GM19351 (cell line): Measurements from ENCODE around the gene BEAN1.

Experiments
- ATAC-seq: cut with Tn5 transposase; IDR thresholded peaks from one replicate; pipeline ENCODE4 v1.9.1; 2021; ENCODE audit warnings: mild to moderate bottlenecking, moderate library complexity; ENCODE audit not compliant: unreplicated experiment

BEAN1 gene

GRCh38 chr16:66416939-66417700 lies 10.0 kb upstream of the BEAN1 start:
- no peak for ATAC-seq

DNA sequence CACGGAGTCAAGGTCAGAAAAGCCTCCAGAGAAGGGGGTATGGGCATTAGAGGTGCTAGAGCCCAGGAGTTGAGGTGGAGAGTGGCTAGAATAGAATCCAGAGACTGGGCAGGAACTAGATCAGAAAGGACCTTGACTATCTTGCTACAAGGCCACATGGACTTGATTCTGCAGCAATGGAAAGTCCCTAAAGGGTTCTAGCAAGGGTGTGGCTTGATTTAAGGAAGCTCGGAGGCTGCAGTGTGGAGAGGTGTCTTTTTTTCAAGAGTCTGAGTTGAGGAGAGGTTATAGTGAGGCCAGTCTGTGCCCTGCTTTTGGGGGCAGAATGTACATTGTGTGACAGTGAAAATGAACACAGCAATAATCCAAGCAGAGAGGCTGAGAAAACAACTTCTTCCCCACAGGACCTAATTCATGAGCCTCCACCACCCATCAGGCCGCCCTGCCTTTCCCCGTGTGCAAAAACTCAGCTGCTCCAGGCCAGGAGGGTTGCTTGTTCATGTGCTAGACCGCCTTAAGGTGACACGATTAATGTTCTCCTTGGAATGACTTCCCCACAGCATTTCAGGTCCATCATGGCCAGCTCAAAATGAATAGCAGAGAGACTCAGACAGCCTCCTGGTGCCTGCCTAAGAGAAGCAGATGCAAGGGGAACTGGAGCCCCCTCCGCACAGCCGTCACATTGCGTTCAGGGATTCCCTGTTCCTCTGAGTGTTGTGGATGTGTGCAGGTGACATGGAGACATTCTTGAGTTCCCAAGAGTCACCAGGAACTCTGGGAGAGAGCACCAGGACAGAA lies 8.7 kb upstream of the BEAN1 start:
- no peak for ATAC-seq

DNA sequence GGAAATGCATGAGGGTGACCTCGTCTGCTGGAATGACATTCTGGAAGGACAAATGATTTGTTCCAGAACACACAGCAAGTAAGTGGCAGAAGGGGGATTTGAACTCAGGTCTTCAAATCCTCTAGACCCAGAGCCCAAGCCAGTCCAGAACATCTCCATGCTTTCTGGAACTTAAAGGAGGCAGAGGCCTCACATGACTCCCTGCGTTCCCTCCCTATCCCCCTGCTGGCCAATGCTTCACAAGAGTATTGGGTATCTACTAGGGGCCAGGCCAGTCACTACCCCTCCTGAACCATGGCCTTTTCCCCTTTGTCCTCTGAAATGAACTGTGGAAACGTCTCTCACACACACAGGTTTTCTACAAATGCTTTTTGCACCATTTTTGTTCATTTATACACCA lies 7.6 kb upstream of the BEAN1 start:
- no peak for ATAC-seq

DNA sequence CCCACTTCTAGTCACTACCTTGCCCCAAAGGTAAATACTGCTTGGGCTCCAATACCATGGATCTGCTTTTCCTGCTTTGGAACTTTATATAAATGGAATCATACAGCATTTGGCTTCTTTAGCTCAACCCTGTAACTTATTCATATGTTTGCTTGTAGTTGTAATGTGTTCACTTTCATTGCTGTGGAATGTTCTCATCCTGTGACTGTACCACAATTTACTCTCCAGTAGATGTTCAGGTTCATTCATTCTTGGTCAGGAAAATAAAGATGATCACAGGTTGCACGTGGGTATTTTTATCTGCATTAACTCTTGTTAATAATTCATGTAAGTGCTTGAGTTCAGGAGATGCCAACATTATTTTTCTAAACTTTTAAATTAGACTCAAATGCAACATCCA lies 6.7 kb upstream of the BEAN1 start:
- no peak for ATAC-seq

GRCh38 chr16:66421891-66422290 lies 5.2 kb upstream of the BEAN1 start:
- ATAC-seq: no peak

- ATAC-seq: no peak
These were observed 4.7 kb upstream of the BEAN1 start for GRCh38 chr16:66422366-66422765.

DNA sequence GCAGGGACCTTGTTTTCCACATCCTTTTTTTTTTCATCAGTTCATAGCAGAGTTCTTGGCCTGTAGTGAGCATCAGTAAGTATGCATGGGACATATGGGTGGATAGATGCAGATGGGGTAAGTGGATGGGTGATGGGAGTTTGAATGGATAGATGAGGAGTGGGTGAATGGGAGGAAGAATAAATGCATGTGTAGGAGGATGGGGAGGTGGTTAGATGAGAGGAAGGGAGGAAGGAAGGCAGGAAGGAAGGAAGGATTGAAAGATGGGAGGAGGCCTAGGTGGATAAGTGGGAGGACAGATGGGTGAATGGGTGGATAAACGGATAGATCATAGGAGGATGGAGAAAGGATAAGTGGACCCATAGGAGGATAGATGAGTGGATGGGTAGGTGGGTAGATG lies 3.9 kb upstream of the BEAN1 start:
- ATAC-seq: no peak

DNA sequence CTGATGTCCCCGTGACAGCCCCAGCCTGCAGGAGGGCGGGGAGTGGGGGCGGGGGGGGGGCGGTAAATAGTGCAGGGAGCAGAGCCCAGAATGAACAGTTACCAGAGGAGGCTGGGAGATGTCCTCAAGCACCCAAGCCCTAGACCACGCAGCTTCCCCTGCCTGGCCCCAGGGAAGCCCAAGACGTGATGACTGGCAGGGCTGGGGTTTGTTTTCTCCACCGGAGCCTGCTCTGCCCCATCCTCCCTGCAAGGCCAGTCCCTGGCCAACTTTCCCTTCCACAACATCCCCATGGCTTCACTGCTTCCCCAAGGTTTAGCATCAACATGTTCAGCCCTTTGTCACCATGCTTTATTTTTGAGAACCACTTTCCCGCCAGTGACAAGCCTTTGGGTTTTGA lies 1.4 kb upstream of the BEAN1 start:
- no peak for ATAC-seq

GRCh38 chr16:66426112-66427035 lies 721 bp upstream of the BEAN1 start:
- no peak for ATAC-seq

- no peak for ATAC-seq
These were observed 981 bp downstream of the BEAN1 start for GRCh38 chr16:66427871-66428681.

DNA sequence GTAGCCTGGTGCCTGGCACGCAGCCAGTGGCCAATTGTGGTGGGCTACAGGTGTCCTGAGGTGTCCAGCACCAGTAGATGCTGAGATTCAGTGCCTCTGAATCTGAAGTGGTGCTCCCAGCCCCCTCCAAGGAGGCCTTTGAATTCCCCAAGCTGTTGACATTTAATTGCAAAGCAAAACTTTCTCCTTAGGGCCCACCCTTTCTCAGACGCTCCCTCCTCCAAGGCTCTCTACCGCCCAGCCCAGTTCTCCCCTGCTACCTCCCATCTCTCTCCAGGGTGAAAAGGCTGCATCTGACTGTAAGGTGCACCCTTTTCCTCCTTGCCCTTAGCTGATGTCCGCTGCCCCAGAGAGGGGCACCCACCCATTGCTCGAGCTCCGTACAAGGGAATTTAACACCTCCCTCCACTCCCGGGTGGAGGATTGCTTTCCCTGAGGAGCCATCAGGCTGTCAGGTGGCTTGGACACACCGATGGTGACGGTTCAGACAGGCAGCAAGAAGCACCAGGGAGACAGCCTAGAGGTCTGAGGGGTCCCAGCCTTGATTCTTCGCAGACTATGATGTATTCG lies 1.7 kb downstream of the BEAN1 start:
- ATAC-seq: no peak

GRCh38 chr16:66429290-66429962 lies 2.3 kb downstream of the BEAN1 start:
- no peak for ATAC-seq

DNA sequence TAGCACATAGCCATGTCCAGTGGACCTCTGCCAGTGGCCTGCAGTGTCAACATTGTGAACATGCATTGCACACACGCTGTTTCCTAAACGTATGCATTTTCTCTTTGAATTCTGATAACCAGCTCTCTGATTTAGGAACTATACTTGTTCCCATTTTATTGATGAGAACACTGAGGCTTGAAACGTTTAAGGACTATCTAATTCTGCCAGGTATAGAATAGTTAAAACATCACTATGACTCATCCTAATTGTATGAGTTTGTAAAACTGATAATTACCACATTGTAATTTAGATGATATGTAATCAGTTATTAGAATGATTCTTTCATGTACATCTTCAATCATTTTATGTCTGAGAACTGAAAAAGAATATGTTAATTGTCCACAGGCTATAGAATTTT lies 3.1 kb downstream of the BEAN1 start:
- ATAC-seq: no peak

- ATAC-seq: no peak
These were observed 4.7 kb downstream of the BEAN1 start for GRCh38 chr16:66431760-66432159.

- no peak for ATAC-seq
These were observed 5.3 kb downstream of the BEAN1 start for GRCh38 chr16:66432429-66432828.

GRCh38 chr16:66434619-66435430 lies 7.7 kb downstream of the BEAN1 start:
- no peak for ATAC-seq

- ATAC-seq: no peak
These were observed 8.8 kb downstream of the BEAN1 start for GRCh38 chr16:66435896-66436295.

DNA sequence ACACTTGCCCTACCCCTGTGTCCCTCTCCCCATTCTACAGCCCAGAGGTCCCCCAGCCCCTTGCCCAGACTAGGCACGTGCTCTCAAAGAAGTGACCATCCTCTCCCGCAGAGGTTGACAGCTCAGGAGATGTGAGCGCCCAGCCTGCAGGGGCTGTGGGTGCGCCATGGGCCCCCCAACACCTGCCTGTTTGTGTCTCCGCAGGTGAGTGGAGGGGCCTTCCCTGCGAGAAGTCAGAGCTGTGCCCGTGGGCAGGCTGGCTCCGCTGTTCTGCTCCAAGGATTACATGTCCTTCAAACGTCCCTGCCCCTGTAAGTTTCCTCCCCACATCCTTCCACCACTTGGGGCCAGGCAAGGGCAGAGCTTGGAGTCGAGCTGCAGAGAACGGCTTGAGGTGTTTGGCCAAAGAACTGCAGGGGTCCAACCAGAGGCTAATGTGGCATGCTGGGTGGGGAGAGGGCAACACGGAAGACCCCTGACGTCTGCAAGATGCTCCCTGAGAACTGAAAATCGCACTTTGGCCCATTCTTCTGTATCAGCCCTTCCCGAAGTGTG lies 10.4 kb downstream of the BEAN1 start:
- no peak for ATAC-seq
